OCI-LY7 (cell line): ENCODE measurements around the gene CCDC187. TPM values are rescaled to one million over a fixed set of nuclear protein-coding genes. Genes with fewer than 3 reads are reported as not detected.

Experiments
- BruUV-seq: library from RNA; stranded (reverse); fragments of 400-500 nt; replicated peaks from 2 replicates; lab custom pipeline; 2021; lab: Mats Ljungman, UMichigan
- CTCF ChIA-PET: fragments of 300-600 bp; sonication (Branson Sonifier 250); formaldehyde crosslinking; loops from one replicate; lab custom pipeline; 2022; ENCODE audit warnings: antibody characterized with exemption; ENCODE audit not compliant: unreplicated experiment; lab: Charles Lee
- POLR2A ChIA-PET: fragments of 300-600 bp; sonication (Branson Sonifier 250); formaldehyde crosslinking; loops from one replicate; lab custom pipeline; 2022; ENCODE audit warnings: antibody characterized with exemption; lab: Charles Lee
- DNase-seq: peaks from one replicate; pipeline ENCODE4 v3.0.0-alpha.2; 2015; ENCODE audit warnings: low spot score
- H2AFZ ChIP-seq: fragments of 200-600 bp; sonication (generic), shearing (Covaris generic); 2 replicates; pipeline ENCODE4 v1.6.1; 2014; ENCODE audit warnings: mild to moderate bottlenecking, antibody characterized with exemption, low read length, moderate library complexity
- H3K27ac ChIP-seq: fragments of 200-600 bp; sonication (generic); 2 replicates; pipeline ENCODE4 v1.5.1; 2014; ENCODE audit warnings: mixed run types, low read depth, mild to moderate bottlenecking, moderate library complexity, low read length, inconsistent platforms; ENCODE audit not compliant: poor library complexity, severe bottlenecking
- H3K36me3 ChIP-seq: fragments of 200-600 bp; sonication (generic); 2 replicates; pipeline ENCODE4 v1.6.1; 2014; ENCODE audit warnings: mild to moderate bottlenecking, antibody characterized with exemption, low read length, moderate library complexity, mixed read lengths; ENCODE audit not compliant: insufficient read depth
- H3K4me1 ChIP-seq: fragments of 200-600 bp; sonication (generic); 2 replicates; pipeline ENCODE4 v1.5.1; 2014; ENCODE audit warnings: mild to moderate bottlenecking, low read length; ENCODE audit not compliant: insufficient read depth, poor library complexity, severe bottlenecking
- H3K4me2 ChIP-seq: fragments of 200-600 bp; sonication (generic); 2 replicates; pipeline ENCODE4 v1.6.1; 2014; ENCODE audit warnings: mild to moderate bottlenecking, low read length
- H3K4me3 ChIP-seq: fragments of 200-600 bp; sonication (generic); 2 replicates; pipeline ENCODE4 v1.5.1; 2014; ENCODE audit warnings: mild to moderate bottlenecking, low read depth, low read length; ENCODE audit not compliant: poor library complexity, severe bottlenecking
- H3K79me2 ChIP-seq: fragments of 200-600 bp; sonication (generic); 2 replicates; pipeline ENCODE4 v1.6.1; 2016; ENCODE audit warnings: low read depth, mild to moderate bottlenecking, low read length, moderate library complexity, mixed read lengths; ENCODE audit not compliant: insufficient read depth
- H3K9me2 ChIP-seq: fragments of 200-600 bp; sonication (generic); 2 replicates; pipeline ENCODE4 v1.6.1; 2016; ENCODE audit warnings: mild to moderate bottlenecking, low read length, mixed read lengths; ENCODE audit not compliant: insufficient read depth
- H3K9me3 ChIP-seq: fragments of 200-600 bp; sonication (generic); 2 replicates; pipeline ENCODE4 v1.6.1; 2014; ENCODE audit warnings: mild to moderate bottlenecking, mixed run types, low read length, mixed read lengths
- H4K20me1 ChIP-seq: fragments of 200-600 bp; sonication (generic); 2 replicates; pipeline ENCODE4 v1.6.1; 2014; ENCODE audit warnings: mild to moderate bottlenecking, antibody characterized with exemption, low read length, moderate library complexity, mixed read lengths; ENCODE audit not compliant: insufficient read depth
- CTCF ChIP-seq: fragments of 200-600 bp; sonication (generic); conservative IDR thresholded peaks from 2 replicates; pipeline ENCODE4 v1.5.1; 2014; ENCODE audit warnings: mild to moderate bottlenecking, antibody characterized with exemption, low read length, moderate library complexity, mixed read lengths
- EZH2phosphoT487 ChIP-seq: fragments of 200-600 bp; sonication (generic); IDR thresholded peaks from 2 replicates; pipeline ENCODE4 v1.6.1; 2018; ENCODE audit warnings: low read depth, borderline replicate concordance, mild to moderate bottlenecking, mixed run types, antibody characterized with exemption, low read length, moderate library complexity, mixed read lengths
- intact Hi-C: fragments of 100-400 bp; cut with micrococcal nuclease; formaldehyde crosslinking; loops from one replicate; pipeline ENCODE4 v1.10.0; 2022; ENCODE audit not compliant: unreplicated experiment
- total RNA-seq, 2 experiments: library from RNA; depleted of rRNA in 1 of 2; stranded (reverse); fragments of >200 nt in 1 of 2; shearing (Covaris generic) in 1 of 2; gene quantifications; 2 replicates each; pipeline ENCODE4 v1.2.3, GENCODE V29; 2014 to 2022

Gene CCDC187
- total RNA-seq, 2 experiments from 2014 or later: not detected

- Histone ChIP-seq H3K36me3 (no peaks in the 10 kb centered on the region), H3K9me3 (no peaks in the 10 kb centered on the region), H3K9me2 (no peaks in the 10 kb centered on the region), H3K79me2 (no peaks in the 10 kb centered on the region), H3K4me3 (no peak overlapping the region), H3K27ac (no peak overlapping the region), H3K4me1 (no peaks in the 10 kb centered on the region), H2AFZ (no peak overlapping the region), H4K20me1 (no peaks in the 10 kb centered on the region), H3K4me2 (no peak overlapping the region)
- POLR2A ChIA-PET: no interaction called here
- BruUV-seq: no TSS peak
- intact Hi-C loops: no loop called here
- CTCF ChIA-PET: no interaction called here
- DNase-seq: no peak
- TF ChIP-seq CTCF (no peak), EZH2phosphoT487 (no peak)
Observed at GRCh38 chr9:136275655-136276429, 28.1 kb downstream of the CCDC187 start.

GRCh38 chr9:136274786-136275654 is 28.9 kb downstream of the CCDC187 start:
- Histone ChIP-seq H3K27ac (no peak overlapping the region), H3K9me2 (no peaks in the 10 kb centered on the region), H3K4me1 (no peaks in the 10 kb centered on the region), H3K9me3 (no peaks in the 10 kb centered on the region), H2AFZ (no peak overlapping the region), H3K36me3 (no peaks in the 10 kb centered on the region), H3K79me2 (no peaks in the 10 kb centered on the region), H4K20me1 (no peaks in the 10 kb centered on the region), H3K4me2 (no peak overlapping the region), H3K4me3 (no peak overlapping the region)
- BruUV-seq: no TSS peak
- TF ChIP-seq CTCF (no peak), EZH2phosphoT487 (no peak)
- ChIA-PET CTCF (no interaction called here), POLR2A (no interaction called here)
- no peak for DNase-seq
- intact Hi-C loops: no loop called here
